GM21528 (cell line): ENCODE measurements around the gene PLAAT2.

Source experiments
- ATAC-seq: cut with Tn5 transposase; IDR thresholded peaks from one replicate; pipeline ENCODE4 v1.9.1; 2021; ENCODE audit warnings: mild to moderate bottlenecking, moderate library complexity; ENCODE audit not compliant: unreplicated experiment, low FRiP score

The PLAAT2 gene

GRCh38 chr11:63527667-63528066 is 35.5 kb downstream of the PLAAT2 start:
- ATAC-seq, result no peak

- no peak for ATAC-seq
These were observed 40.0 kb downstream of the PLAAT2 start for GRCh38 chr11:63523151-63523550.

- no peak for ATAC-seq
These were observed 41.3 kb downstream of the PLAAT2 start for GRCh38 chr11:63521896-63522295.

GRCh38 chr11:63520606-63521170 is 42.5 kb downstream of the PLAAT2 start:
- no peak for ATAC-seq

- ATAC-seq, result no peak
These were observed 44.6 kb downstream of the PLAAT2 start for GRCh38 chr11:63518548-63518947.

- ATAC-seq, result no peak
These were observed 46.0 kb downstream of the PLAAT2 start for GRCh38 chr11:63517156-63517555.

- ATAC-seq, result no peak
These were observed 47.1 kb downstream of the PLAAT2 start for GRCh38 chr11:63516109-63516508.

- ATAC-seq, result no peak
These were observed 50.4 kb downstream of the PLAAT2 start for GRCh38 chr11:63512816-63513215.

- no peak for ATAC-seq
These were observed 52.0 kb downstream of the PLAAT2 start for GRCh38 chr11:63511048-63511748.

GRCh38 chr11:63510360-63511047 is 52.7 kb downstream of the PLAAT2 start:
- no peak for ATAC-seq

- ATAC-seq, result no peak
These were observed 54.4 kb downstream of the PLAAT2 start for GRCh38 chr11:63508745-63509144.

- no peak for ATAC-seq
These were observed 55.2 kb downstream of the PLAAT2 start for GRCh38 chr11:63508009-63508408.

- ATAC-seq, result no peak
These were observed 55.7 kb downstream of the PLAAT2 start for GRCh38 chr11:63507511-63507910.

- no peak for ATAC-seq
These were observed 56.3 kb downstream of the PLAAT2 start for GRCh38 chr11:63506876-63507275.

GRCh38 chr11:63505857-63506528 is 57.2 kb downstream of the PLAAT2 start, which contains the start of gene LGALS12:
TSS of gene LGALS12 (plus strand) at chr11:63506084. CDS start at chr11:63506459, 375 bp downstream.
- no peak for ATAC-seq

- no peak for ATAC-seq
These were observed 58.1 kb downstream of the PLAAT2 start for GRCh38 chr11:63504933-63505586.

GRCh38 chr11:63504054-63504453 is 59.1 kb downstream of the PLAAT2 start:
- no peak for ATAC-seq

GRCh38 chr11:63503492-63503891 is 59.7 kb downstream of the PLAAT2 start:
- no peak for ATAC-seq
